Suprapubic skin (tissue), 4 donors: ENCODE data around the gene C16orf95. TPM values are rescaled to one million over a fixed set of nuclear protein-coding genes. Genes with fewer than 3 reads are reported as not detected.

ENCODE experiments used
- DNase-seq, 2 donors: peaks; one replicate each; pipeline ENCODE4 v3.0.0-alpha.2; 2019; ENCODE audit warnings: low spot score in 2 of 2
- H3K27ac ChIP-seq: fragments of 200-600 bp; sonication (generic); one replicate; pipeline ENCODE4 v1.5.1; 2019
- H3K27me3 ChIP-seq: fragments of 200-600 bp; sonication (generic); one replicate; pipeline ENCODE4 v1.5.1; 2019
- H3K36me3 ChIP-seq: fragments of 200-600 bp; sonication (generic); one replicate; pipeline ENCODE4 v1.5.1; 2019
- H3K4me1 ChIP-seq: fragments of 200-600 bp; sonication (generic); one replicate; pipeline ENCODE4 v1.5.1; 2019
- H3K4me3 ChIP-seq: fragments of 200-600 bp; sonication (generic); one replicate; pipeline ENCODE4 v1.5.1; 2019; ENCODE audit warnings: mild to moderate bottlenecking
- H3K9me3 ChIP-seq: fragments of 200-600 bp; sonication (generic); one replicate; pipeline ENCODE4 v1.5.1; 2019
- CTCF ChIP-seq, 2 donors: fragments of 200-600 bp in 1 of 2; fragments of 450-650 bp in 1 of 2; sonication (generic) in 1 of 2; IDR thresholded peaks; one replicate each; pipeline ENCODE4 v1.5.1; 2016 to 2019; ENCODE audit warnings: antibody characterized with exemption in 2 of 2, mild to moderate bottlenecking in 1 of 2, moderate library complexity in 1 of 2
- EP300 ChIP-seq: sonication (generic); formaldehyde crosslinking; IDR thresholded peaks from one replicate; pipeline ENCODE4 v1.6.1; 2017; ENCODE audit warnings: antibody characterized with exemption
- POLR2A ChIP-seq, 2 donors: fragments of 450-650 bp; IDR thresholded peaks; one replicate each; pipeline ENCODE4 v1.6.1; 2017; ENCODE audit warnings: antibody characterized with exemption in 2 of 2, mild to moderate bottlenecking in 2 of 2, moderate library complexity in 2 of 2
- POLR2AphosphoS5 ChIP-seq, 3 donors: sonication (generic); formaldehyde crosslinking; IDR thresholded peaks; one replicate each; pipeline ENCODE4 v1.6.1; 2017; ENCODE audit warnings: antibody characterized with exemption in 3 of 3
- WGBS: methylation state at CpG from one replicate; pipeline ENCODE4 v1.1.5; 2018; 5-methylcytosine and 5-hydroxymethylcytosine counted together
- total RNA-seq, 4 donors: library from RNA; depleted of rRNA; stranded (reverse); fragments of >200 nt; gene quantifications; one replicate each; pipeline ENCODE4 v1.1.0, GENCODE V29; 2016

C16orf95 gene
- total RNA-seq, 4 donors from 2014 or later: 17.5 TPM; not detected in 3

GRCh38 chr16:87325423-87325858 is 8.2 kb upstream of the C16orf95 start:
- TF ChIP-seq POLR2AphosphoS5 (IDR thresholded peaks at IDR 0.05) (no peak), EP300 (no peak), POLR2A (IDR thresholded peaks at IDR 0.05) (no peak), CTCF (IDR thresholded peaks at IDR 0.05) (no peak)
- no peaks in the 10 kb centered on the region for H3K9me3 ChIP-seq
- WGBS: 56% methylated on average over 14 of the region's 15 CpGs
- H3K36me3 ChIP-seq: peaks cover 34% of the 10 kb centered on the region
- H3K4me3 ChIP-seq: no peak overlapping the region
- peaks cover 27% of the 10 kb centered on the region for H3K4me1 ChIP-seq
- DNase-seq: peak in 1 of 2 donors; percentile 66
- no peak overlapping the region for H3K27ac ChIP-seq
- H3K27me3 ChIP-seq: no peaks in the 10 kb centered on the region

- H3K4me3 ChIP-seq: no peak overlapping the region
- H3K27me3 ChIP-seq: no peaks in the 10 kb centered on the region
- H3K4me1 ChIP-seq: peaks cover 27% of the 10 kb centered on the region
- WGBS: 68% methylated on average over 18 of the region's 28 CpGs
- peak in 1 of 2 donors; percentile 69 for DNase-seq
- H3K9me3 ChIP-seq: no peaks in the 10 kb centered on the region
- no peak overlapping the region for H3K27ac ChIP-seq
- H3K36me3 ChIP-seq: peaks cover 26% of the 10 kb centered on the region
- peak; percentile 19 to 84 for TF ChIP-seq CTCF (IDR thresholded peaks at IDR 0.05)
- no peak for TF ChIP-seq POLR2A (IDR thresholded peaks at IDR 0.05)
Measured at GRCh38 chr16:87324411-87325275, 7.5 kb upstream of the C16orf95 start.

GRCh38 chr16:87323727-87324410 is 6.7 kb upstream of the C16orf95 start:
- WGBS: 89% methylated on average over 14 of the region's 21 CpGs
- peak in 1 of 2 donors; percentile 57 for DNase-seq
- no peak overlapping the region for H3K27ac ChIP-seq

GRCh38 chr16:87322833-87323726 is 5.9 kb upstream of the C16orf95 start:
- Histone ChIP-seq H3K27me3 (no peaks in the 10 kb centered on the region), H3K4me1 (peaks cover 33% of the 10 kb centered on the region), H3K27ac (no peak overlapping the region), H3K4me3 (no peak overlapping the region), H3K9me3 (no peaks in the 10 kb centered on the region), H3K36me3 (peaks cover 10% of the 10 kb centered on the region)
- DNase-seq: peak in 1 of 2 donors; percentile 62
- no peak for TF ChIP-seq EP300
- no peak for TF ChIP-seq POLR2A (IDR thresholded peaks at IDR 0.05)
- TF ChIP-seq POLR2AphosphoS5 (IDR thresholded peaks at IDR 0.05): no peak
- no peak for TF ChIP-seq CTCF (IDR thresholded peaks at IDR 0.05)
- 80% methylated on average over 6 of the region's 35 CpGs for WGBS

More at GRCh38 chr16:87323727-87324410, 6.7 kb upstream of the C16orf95 start:
- Histone ChIP-seq H3K9me3 (no peaks in the 10 kb centered on the region), H3K4me3 (no peak overlapping the region), H3K36me3 (peaks cover 18% of the 10 kb centered on the region), H3K4me1 (peaks cover 27% of the 10 kb centered on the region), H3K27me3 (no peaks in the 10 kb centered on the region)
- TF ChIP-seq EP300 (no peak), CTCF (IDR thresholded peaks at IDR 0.05) (no peak)
